Measurements from ENCODE around the gene OR51M1.

DNA sequence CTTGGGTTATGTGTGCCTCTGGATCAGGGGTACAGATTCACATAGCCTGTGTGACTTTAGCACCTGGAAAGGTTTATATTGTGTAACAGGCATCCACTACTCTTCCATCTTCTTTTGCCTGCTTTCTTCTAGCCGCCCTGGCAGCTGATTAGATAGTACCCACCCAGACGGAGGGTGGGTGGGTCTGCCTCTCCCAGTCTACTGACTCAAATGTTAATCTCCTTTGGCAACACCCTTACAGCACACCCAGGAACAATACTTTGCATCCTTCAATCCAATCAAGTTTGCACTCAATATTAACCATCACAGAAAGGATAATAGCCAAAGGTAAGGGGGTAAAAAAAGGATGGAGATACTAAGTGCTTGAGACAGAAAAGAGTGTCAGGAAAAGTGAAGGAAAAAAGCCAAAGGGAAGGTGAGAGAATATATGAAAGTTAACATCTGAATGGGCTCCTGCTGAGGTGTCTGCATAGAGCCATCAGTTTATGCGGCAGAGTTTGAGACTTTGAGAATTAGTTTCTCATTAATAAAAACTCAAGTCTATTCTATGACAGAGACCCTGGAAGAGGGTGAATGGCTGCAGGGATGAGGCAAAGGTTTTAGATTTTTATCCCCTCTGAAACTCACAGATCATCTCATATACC is 34.9 kb upstream of the OR51M1 start:
- TF ChIP-seq POLR2A (IDR thresholded peaks at IDR 0.05): no peak
- TF ChIP-seq, protein P1, sequence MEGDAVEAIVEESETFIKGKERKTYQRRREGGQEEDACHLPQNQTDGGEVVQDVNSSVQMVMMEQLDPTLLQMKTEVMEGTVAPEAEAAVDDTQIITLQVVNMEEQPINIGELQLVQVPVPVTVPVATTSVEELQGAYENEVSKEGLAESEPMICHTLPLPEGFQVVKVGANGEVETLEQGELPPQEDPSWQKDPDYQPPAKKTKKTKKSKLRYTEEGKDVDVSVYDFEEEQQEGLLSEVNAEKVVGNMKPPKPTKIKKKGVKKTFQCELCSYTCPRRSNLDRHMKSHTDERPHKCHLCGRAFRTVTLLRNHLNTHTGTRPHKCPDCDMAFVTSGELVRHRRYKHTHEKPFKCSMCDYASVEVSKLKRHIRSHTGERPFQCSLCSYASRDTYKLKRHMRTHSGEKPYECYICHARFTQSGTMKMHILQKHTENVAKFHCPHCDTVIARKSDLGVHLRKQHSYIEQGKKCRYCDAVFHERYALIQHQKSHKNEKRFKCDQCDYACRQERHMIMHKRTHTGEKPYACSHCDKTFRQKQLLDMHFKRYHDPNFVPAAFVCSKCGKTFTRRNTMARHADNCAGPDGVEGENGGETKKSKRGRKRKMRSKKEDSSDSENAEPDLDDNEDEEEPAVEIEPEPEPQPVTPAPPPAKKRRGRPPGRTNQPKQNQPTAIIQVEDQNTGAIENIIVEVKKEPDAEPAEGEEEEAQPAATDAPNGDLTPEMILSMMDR (IDR thresholded peaks at IDR 0.05): no peak

Measured in body of pancreas (tissue), 4 donors.